NCI-H82 treated with DMSO at 0.1 percent for 48 hours (cell line): ENCODE data around the gene IL19.

Source experiments
- DNase-seq: peaks from one replicate; lab custom pipeline; 2025; ENCODE audit not compliant: unreplicated experiment; lab: John Stamatoyannopoulos, UW

IL19 gene

GRCh38 chr1:206854401-206855129, 84.0 kb downstream of the IL19 start:
- DNase-seq = no peak

GRCh38 chr1:206855859-206856258, 85.3 kb downstream of the IL19 start:
- DNase-seq = no peak

- DNase-seq = no peak
Measured at GRCh38 chr1:206856674-206857464, 86.3 kb downstream of the IL19 start.

GRCh38 chr1:206859082-206859521, 88.5 kb downstream of the IL19 start:
- no peak for DNase-seq

GRCh38 chr1:206860165-206860564, 89.6 kb downstream of the IL19 start:
- no peak for DNase-seq

GRCh38 chr1:206863266-206863665, 92.7 kb downstream of the IL19 start:
- DNase-seq = no peak

GRCh38 chr1:206864939-206865671, 94.5 kb downstream of the IL19 start, which contains the start of gene IL20:
Gene IL20, plus strand, starts transcription at chr1:206865623. Its CDS starts 230 bp downstream, at chr1:206865853.
- no peak for DNase-seq

- DNase-seq = no peak
Measured at GRCh38 chr1:206866062-206866461, 95.5 kb downstream of the IL19 start.

- DNase-seq = no peak
Measured at GRCh38 chr1:206867239-206867638, 96.7 kb downstream of the IL19 start.

GRCh38 chr1:206867716-206868115, 97.1 kb downstream of the IL19 start:
- DNase-seq = no peak

GRCh38 chr1:206868264-206868663, 97.7 kb downstream of the IL19 start:
- DNase-seq = no peak

GRCh38 chr1:206872139-206872538, 101.6 kb downstream of the IL19 start:
- no peak for DNase-seq

- DNase-seq = no peak
Measured at GRCh38 chr1:206873603-206874188, 103.1 kb downstream of the IL19 start.

- DNase-seq = no peak
Measured at GRCh38 chr1:206875752-206876377, 105.3 kb downstream of the IL19 start.

- DNase-seq = no peak
Measured at GRCh38 chr1:206878456-206878855, 107.9 kb downstream of the IL19 start.

GRCh38 chr1:206880314-206880713, 109.7 kb downstream of the IL19 start:
- DNase-seq = no peak

GRCh38 chr1:206882555-206882954, 112.0 kb downstream of the IL19 start:
- DNase-seq = no peak

GRCh38 chr1:206883160-206883559, 112.6 kb downstream of the IL19 start:
- no peak for DNase-seq

- DNase-seq = no peak
Measured at GRCh38 chr1:206883876-206884275, 113.3 kb downstream of the IL19 start.

GRCh38 chr1:206885341-206886060, 114.9 kb downstream of the IL19 start:
- no peak for DNase-seq
